WTC11 (cell line): Measurements from ENCODE around the gene EIF1AD.

ENCODE experiments used
- ATF6 ChIP-seq: sonication (generic); formaldehyde crosslinking; IDR thresholded peaks from 2 replicates; pipeline ENCODE4 v1.8.1; 2023; ENCODE audit warnings: mild to moderate bottlenecking, missing genetic modification reagents
- CREB1 ChIP-seq: sonication (generic); formaldehyde crosslinking; IDR thresholded peaks from 2 replicates; pipeline ENCODE4 v1.8.0; 2023; ENCODE audit warnings: mild to moderate bottlenecking, missing genetic modification reagents
- CTCF ChIP-seq: fragments of 200-600 bp; IDR thresholded peaks from 2 replicates; pipeline ENCODE4 v1.8.0; 2022; ENCODE audit warnings: antibody characterized with exemption
- ETV6 ChIP-seq: sonication (generic); formaldehyde crosslinking; IDR thresholded peaks from 2 replicates; pipeline ENCODE4 v1.8.1; 2022; ENCODE audit warnings: mild to moderate bottlenecking, missing genetic modification reagents
- JUN ChIP-seq: sonication (generic); formaldehyde crosslinking; IDR thresholded peaks from 2 replicates; pipeline ENCODE4 v1.8.0; 2023; ENCODE audit warnings: mild to moderate bottlenecking, missing genetic modification reagents
- MAX ChIP-seq: sonication (generic); formaldehyde crosslinking; IDR thresholded peaks from 2 replicates; pipeline ENCODE4 v1.8.0; 2022; ENCODE audit warnings: mild to moderate bottlenecking, missing genetic modification reagents
- RELA ChIP-seq: sonication (generic); formaldehyde crosslinking; IDR thresholded peaks from 2 replicates; pipeline ENCODE4 v1.8.1; 2022; ENCODE audit warnings: missing genetic modification reagents, mild to moderate bottlenecking, borderline replicate concordance
- SMAD3 ChIP-seq: sonication (generic); formaldehyde crosslinking; IDR thresholded peaks from 2 replicates; pipeline ENCODE4 v1.8.0; 2022; ENCODE audit warnings: missing genetic modification reagents, mild to moderate bottlenecking, borderline replicate concordance
- SP1 ChIP-seq: sonication (generic); formaldehyde crosslinking; conservative IDR thresholded peaks from 2 replicates; pipeline ENCODE4 v1.8.1; 2022; ENCODE audit warnings: missing genetic modification reagents
- TEAD4 ChIP-seq: sonication (generic); formaldehyde crosslinking; IDR thresholded peaks from 2 replicates; pipeline ENCODE4 v1.8.0; 2022; ENCODE audit warnings: mild to moderate bottlenecking, missing genetic modification reagents
- USF1 ChIP-seq: sonication (generic); formaldehyde crosslinking; IDR thresholded peaks from 2 replicates; pipeline ENCODE4 v1.8.0; 2022; ENCODE audit warnings: mild to moderate bottlenecking, missing genetic modification reagents
- ZNF317 ChIP-seq: sonication (generic); formaldehyde crosslinking; IDR thresholded peaks from 2 replicates; pipeline ENCODE4 v1.8.1; 2023; ENCODE audit warnings: low read depth, mild to moderate bottlenecking, moderate library complexity, missing genetic modification reagents, borderline replicate concordance
- TF ChIP-seq, protein P1 (sequence below): sonication (generic); formaldehyde crosslinking; IDR thresholded peaks from 2 replicates; pipeline ENCODE4 v1.8.0; 2023; ENCODE audit warnings: mild to moderate bottlenecking, missing genetic modification reagents

GRCh38 chr11:65977621-65978390 is 24.2 kb downstream of the EIF1AD start:
- TF ChIP-seq CTCF (no peak), SMAD3 (CRISPR knock-in tag) (no peak), RELA (CRISPR knock-in tag) (no peak), JUN (CRISPR knock-in tag) (no peak), SP1 (CRISPR knock-in tag) (no peak), ETV6 (no peak), CREB1 (CRISPR knock-in tag) (no peak), USF1 (CRISPR knock-in tag) (no peak), MAX (no peak), TEAD4 (CRISPR knock-in tag) (no peak), ZNF317 (CRISPR knock-in tag) (no peak), ATF6 (CRISPR knock-in tag) (no peak)
- TF ChIP-seq, protein P1, sequence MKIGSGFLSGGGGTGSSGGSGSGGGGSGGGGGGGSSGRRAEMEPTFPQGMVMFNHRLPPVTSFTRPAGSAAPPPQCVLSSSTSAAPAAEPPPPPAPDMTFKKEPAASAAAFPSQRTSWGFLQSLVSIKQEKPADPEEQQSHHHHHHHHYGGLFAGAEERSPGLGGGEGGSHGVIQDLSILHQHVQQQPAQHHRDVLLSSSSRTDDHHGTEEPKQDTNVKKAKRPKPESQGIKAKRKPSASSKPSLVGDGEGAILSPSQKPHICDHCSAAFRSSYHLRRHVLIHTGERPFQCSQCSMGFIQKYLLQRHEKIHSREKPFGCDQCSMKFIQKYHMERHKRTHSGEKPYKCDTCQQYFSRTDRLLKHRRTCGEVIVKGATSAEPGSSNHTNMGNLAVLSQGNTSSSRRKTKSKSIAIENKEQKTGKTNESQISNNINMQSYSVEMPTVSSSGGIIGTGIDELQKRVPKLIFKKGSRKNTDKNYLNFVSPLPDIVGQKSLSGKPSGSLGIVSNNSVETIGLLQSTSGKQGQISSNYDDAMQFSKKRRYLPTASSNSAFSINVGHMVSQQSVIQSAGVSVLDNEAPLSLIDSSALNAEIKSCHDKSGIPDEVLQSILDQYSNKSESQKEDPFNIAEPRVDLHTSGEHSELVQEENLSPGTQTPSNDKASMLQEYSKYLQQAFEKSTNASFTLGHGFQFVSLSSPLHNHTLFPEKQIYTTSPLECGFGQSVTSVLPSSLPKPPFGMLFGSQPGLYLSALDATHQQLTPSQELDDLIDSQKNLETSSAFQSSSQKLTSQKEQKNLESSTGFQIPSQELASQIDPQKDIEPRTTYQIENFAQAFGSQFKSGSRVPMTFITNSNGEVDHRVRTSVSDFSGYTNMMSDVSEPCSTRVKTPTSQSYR, result no peak
